ENCODE data around the gene ANGPTL2.

DNA sequence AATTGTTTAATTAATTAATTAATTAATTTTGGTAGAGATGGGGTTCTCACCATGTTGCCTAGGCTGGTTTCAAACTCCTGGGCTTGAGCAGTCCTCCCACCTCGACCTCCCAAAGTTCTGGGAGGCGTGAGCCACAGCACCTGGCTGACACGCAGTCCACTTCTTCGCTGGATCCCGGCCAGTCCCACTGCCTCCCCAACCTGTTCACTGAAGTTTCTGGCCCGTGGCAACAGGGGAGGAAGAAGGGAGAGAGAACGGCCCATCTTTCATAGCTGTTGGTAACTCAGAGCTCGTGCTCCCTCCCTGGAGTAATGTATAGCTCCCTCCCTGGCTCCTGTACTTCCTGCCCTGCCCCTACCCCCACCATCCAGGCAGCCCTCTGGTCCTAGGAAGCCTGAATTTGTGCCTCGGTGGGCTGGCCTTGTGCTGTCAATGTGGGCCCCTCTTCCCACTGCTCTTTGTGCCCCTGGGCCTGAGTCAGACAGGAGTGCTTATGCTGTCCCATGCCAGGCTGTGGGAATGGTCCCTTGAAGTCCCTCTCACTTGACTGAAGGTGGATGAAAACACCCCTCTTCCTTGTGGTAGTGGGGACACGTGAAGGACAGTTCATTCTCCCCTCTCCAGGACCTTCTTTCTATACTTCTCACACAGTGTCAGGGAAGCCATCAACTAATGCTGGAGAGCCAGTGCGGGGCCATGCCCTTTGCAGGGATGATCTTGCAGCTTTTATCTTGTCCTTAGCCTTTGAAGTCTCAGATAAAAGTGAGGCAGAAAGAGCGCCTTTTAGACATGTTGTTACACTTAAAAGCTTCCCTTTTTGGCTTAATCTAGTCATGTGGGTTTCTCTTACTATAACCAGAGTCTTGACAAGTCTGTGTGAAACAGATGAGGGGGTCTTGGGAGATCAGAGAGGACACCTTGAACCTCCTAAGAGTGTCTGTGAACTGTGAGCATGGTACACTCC is 38.1 kb downstream of the ANGPTL2 start:
- TF ChIP-seq, protein P1, sequence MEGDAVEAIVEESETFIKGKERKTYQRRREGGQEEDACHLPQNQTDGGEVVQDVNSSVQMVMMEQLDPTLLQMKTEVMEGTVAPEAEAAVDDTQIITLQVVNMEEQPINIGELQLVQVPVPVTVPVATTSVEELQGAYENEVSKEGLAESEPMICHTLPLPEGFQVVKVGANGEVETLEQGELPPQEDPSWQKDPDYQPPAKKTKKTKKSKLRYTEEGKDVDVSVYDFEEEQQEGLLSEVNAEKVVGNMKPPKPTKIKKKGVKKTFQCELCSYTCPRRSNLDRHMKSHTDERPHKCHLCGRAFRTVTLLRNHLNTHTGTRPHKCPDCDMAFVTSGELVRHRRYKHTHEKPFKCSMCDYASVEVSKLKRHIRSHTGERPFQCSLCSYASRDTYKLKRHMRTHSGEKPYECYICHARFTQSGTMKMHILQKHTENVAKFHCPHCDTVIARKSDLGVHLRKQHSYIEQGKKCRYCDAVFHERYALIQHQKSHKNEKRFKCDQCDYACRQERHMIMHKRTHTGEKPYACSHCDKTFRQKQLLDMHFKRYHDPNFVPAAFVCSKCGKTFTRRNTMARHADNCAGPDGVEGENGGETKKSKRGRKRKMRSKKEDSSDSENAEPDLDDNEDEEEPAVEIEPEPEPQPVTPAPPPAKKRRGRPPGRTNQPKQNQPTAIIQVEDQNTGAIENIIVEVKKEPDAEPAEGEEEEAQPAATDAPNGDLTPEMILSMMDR (IDR thresholded peaks at IDR 0.05 in 4 of 5, conservative IDR thresholded peaks at IDR 0.05 in 1 of 5) = no peak
- TF ChIP-seq POLR2A (IDR thresholded peaks at IDR 0.05) = no peak

Data from gastrocnemius medialis (tissue), 4 donors.